Measurements from ENCODE around the gene APOL6.
"Not testable (repeated sequence)": the region's sequence is repeated elsewhere in the genome, so short reads cannot be mapped to it uniquely, and the experiment has no call there.

Gene APOL6

DNA sequence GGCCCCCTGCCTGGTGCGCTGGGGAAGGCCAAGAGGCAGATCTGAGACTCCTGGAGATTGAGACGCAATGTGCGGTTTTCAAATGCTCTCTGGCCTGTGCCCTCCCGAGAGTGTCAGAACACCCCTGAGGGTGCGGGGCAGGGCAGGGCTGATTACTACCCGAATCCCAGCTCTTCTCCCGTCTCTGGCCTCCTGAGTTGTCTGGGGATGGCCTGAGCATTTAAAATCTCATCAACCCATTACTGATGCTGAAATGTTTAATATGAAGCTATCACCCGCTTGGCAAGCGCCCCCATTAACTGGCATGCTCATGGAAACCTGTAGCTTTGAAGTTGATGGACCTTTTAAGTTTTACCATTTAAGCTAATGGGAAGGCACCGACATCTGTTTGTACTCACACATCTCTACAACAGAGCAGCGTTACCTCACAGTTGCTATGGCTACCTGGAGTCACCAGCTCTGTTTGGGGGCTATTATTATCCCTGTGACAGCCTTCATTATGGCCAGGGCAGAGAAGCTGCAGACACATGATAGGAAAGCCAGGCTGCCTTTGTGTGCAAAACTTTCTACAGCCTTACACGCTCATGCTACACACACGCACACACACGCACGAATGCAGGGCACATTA is 27.5 kb upstream of the APOL6 start:
- H3K4me1 ChIP-seq (ENCODE audit: control insufficient read depth, insufficient read depth, low read length): peaks cover 10% of the 10 kb centered on the region
- no peak overlapping the region for H3K4me3 ChIP-seq (ENCODE audit: low read depth, low read length)
- no peaks in the 10 kb centered on the region for H3K27me3 ChIP-seq (ENCODE audit: control insufficient read depth, insufficient read depth, low read length)
- no peaks in the 10 kb centered on the region for H3K36me3 ChIP-seq (ENCODE audit: control insufficient read depth, insufficient read depth, low read length)
- no peak overlapping the region for H3K9ac ChIP-seq (ENCODE audit: low read depth, low read length)
- no peaks in the 10 kb centered on the region for H3K9me3 ChIP-seq (ENCODE audit: control insufficient read depth, insufficient read depth, low read length)

DNA sequence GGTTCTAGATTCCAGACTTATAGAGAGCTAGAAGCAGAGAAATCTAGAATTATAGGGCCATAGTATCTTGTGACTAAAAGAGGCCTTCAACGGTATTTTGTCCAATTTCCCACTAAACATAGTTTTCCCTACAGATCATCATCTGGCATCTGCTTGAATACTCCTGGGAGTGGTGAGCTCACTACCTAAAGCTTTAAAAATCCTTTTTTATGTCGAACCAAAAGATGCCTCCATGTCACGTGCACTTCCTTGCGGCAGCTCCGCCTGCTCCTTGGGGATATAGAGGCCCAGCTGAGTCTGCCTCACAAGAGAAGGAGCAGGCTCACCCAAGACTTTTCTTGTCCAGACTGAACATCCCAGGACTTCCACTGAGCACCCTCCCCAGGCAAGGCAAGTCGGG is 26.8 kb upstream of the APOL6 start:
- Histone ChIP-seq H3K4me1 (ENCODE audit: control insufficient read depth, insufficient read depth, low read length) (peaks cover 10% of the 10 kb centered on the region), H3K27me3 (ENCODE audit: control insufficient read depth, insufficient read depth, low read length) (no peaks in the 10 kb centered on the region), H3K9ac (ENCODE audit: low read depth, low read length) (no peak overlapping the region), H3K36me3 (ENCODE audit: control insufficient read depth, insufficient read depth, low read length) (no peaks in the 10 kb centered on the region), H3K9me3 (ENCODE audit: control insufficient read depth, insufficient read depth, low read length) (no peaks in the 10 kb centered on the region), H3K4me3 (ENCODE audit: low read depth, low read length) (no peak overlapping the region)

DNA sequence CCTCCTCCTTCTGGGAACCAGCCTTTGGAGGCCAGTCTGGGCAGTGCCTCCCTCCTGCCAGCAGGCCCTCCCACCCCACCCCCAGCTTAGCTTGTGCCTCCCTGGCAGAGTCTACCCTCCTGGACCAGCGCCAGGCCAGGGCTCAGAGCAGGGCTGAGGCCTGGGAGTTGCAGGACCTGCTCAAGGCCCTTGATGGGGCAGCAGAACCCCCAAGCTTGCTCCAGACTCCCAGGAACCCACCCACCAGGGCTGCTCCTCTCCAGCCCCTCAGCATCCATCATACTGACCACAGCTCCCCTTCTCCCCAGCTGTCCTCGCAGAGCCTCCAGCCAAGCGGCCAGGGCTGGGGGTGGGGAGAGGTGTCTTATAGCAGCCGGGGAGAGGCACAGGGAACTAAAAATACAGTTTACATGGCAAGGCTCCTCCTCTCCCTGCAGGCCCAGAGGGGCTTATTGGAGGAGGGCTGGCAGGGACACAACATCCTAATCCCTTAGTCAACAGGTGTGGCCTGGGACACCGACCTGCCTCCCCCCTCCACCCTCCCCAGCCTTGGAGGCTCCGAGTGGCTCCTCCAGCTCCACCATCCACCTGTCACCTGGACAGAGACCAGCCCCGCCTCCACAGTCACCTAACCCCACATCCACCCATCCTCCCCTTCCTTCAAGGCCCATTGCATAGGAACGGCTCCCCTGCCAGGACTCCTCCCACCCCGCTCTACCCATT is 25.9 kb upstream of the APOL6 start:
- H3K9me3 ChIP-seq (ENCODE audit: control insufficient read depth, insufficient read depth, low read length): no peaks in the 10 kb centered on the region
- no peak overlapping the region for H3K4me3 ChIP-seq (ENCODE audit: low read depth, low read length)
- no peaks in the 10 kb centered on the region for H3K36me3 ChIP-seq (ENCODE audit: control insufficient read depth, insufficient read depth, low read length)
- H3K9ac ChIP-seq (ENCODE audit: low read depth, low read length): no peak overlapping the region
- peaks cover 10% of the 10 kb centered on the region for H3K4me1 ChIP-seq (ENCODE audit: control insufficient read depth, insufficient read depth, low read length)
- no peaks in the 10 kb centered on the region for H3K27me3 ChIP-seq (ENCODE audit: control insufficient read depth, insufficient read depth, low read length)

DNA sequence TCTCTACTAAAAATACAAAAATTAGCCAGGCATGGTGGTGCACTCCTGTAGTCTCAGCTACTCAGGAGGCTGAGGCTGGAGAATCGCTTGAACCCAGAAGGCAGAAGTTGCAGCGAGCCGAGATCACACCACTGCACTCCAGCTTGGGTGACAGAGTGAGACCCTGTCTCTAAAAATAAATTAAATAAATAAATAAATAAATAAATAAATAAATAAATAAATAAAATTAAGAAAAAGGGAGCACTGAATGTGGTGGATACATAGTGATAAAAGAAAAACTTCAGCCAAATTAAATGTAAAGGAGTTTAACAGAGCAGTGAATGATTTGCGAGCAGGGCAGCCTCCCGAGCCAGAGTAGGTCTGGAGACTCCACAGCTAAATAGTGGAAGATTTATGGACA is 24.4 kb upstream of the APOL6 start:
- H3K4me1 ChIP-seq (ENCODE audit: control insufficient read depth, insufficient read depth, low read length); H3K4me3 ChIP-seq (ENCODE audit: low read depth, low read length); H3K9ac ChIP-seq (ENCODE audit: low read depth, low read length); H3K27me3 ChIP-seq (ENCODE audit: control insufficient read depth, insufficient read depth, low read length); H3K36me3 ChIP-seq (ENCODE audit: control insufficient read depth, insufficient read depth, low read length); H3K9me3 ChIP-seq (ENCODE audit: control insufficient read depth, insufficient read depth, low read length): not testable (repeated sequence)

DNA sequence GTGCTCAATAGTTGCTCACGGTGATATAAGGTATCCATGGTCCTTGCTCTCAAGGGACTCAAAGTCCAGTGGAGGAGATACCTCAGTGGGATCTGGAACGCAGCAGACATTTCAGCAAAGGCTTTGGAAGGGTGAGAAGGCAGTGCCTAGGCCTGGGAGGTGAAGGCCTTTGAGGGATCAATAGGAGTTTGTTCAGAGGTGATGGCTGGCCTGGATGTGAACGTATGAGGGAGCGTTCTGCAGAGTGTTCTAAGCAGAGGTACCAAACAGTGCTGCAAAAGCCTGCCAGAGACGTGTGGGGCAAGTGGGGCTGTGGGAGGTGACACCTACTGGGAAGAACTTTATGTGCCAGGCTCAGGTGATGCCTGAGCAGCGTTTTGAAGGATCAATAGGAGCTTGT is 23.7 kb upstream of the APOL6 start:
- Histone ChIP-seq H3K9ac (ENCODE audit: low read depth, low read length) (no peak overlapping the region), H3K4me3 (ENCODE audit: low read depth, low read length) (no peak overlapping the region), H3K27me3 (ENCODE audit: control insufficient read depth, insufficient read depth, low read length) (no peaks in the 10 kb centered on the region), H3K36me3 (ENCODE audit: control insufficient read depth, insufficient read depth, low read length) (no peaks in the 10 kb centered on the region), H3K4me1 (ENCODE audit: control insufficient read depth, insufficient read depth, low read length) (peaks cover 10% of the 10 kb centered on the region), H3K9me3 (ENCODE audit: control insufficient read depth, insufficient read depth, low read length) (no peaks in the 10 kb centered on the region)

DNA sequence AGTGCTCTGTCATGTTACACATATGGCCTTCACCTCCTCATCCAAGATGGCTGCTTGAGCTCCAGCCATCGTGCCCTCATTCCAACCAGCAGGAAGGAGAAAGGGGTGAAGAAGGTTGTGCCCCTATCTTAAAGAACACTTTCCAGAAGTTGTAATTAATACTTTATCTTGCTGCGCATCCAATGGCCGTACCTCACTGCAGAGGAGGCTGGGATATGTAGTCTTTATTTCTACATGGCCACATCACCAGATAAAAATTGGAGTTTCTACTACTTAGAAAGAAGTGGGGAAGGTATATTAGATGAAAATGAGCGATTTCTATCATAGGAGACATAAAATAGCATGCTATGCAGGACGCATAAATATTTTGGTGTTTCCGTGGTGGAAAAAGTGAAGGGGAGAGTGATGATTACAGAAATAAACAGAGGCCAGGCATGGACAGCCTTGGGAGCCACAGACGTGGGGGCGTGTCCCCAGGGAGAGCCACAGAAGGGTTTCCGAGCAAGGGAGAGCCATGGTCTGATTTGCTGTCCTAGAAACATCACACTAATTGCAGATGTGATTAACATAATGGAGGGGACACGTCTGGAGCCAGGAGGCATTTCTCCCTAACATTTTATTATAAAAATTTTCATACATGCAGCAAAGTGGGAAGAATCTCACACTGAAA is 22.3 kb upstream of the APOL6 start:
- Histone ChIP-seq H3K9me3 (ENCODE audit: control insufficient read depth, insufficient read depth, low read length) (no peaks in the 10 kb centered on the region), H3K4me3 (ENCODE audit: low read depth, low read length) (no peak overlapping the region), H3K4me1 (ENCODE audit: control insufficient read depth, insufficient read depth, low read length) (peaks cover 10% of the 10 kb centered on the region), H3K36me3 (ENCODE audit: control insufficient read depth, insufficient read depth, low read length) (no peaks in the 10 kb centered on the region), H3K9ac (ENCODE audit: low read depth, low read length) (no peak overlapping the region), H3K27me3 (ENCODE audit: control insufficient read depth, insufficient read depth, low read length) (no peaks in the 10 kb centered on the region)

DNA sequence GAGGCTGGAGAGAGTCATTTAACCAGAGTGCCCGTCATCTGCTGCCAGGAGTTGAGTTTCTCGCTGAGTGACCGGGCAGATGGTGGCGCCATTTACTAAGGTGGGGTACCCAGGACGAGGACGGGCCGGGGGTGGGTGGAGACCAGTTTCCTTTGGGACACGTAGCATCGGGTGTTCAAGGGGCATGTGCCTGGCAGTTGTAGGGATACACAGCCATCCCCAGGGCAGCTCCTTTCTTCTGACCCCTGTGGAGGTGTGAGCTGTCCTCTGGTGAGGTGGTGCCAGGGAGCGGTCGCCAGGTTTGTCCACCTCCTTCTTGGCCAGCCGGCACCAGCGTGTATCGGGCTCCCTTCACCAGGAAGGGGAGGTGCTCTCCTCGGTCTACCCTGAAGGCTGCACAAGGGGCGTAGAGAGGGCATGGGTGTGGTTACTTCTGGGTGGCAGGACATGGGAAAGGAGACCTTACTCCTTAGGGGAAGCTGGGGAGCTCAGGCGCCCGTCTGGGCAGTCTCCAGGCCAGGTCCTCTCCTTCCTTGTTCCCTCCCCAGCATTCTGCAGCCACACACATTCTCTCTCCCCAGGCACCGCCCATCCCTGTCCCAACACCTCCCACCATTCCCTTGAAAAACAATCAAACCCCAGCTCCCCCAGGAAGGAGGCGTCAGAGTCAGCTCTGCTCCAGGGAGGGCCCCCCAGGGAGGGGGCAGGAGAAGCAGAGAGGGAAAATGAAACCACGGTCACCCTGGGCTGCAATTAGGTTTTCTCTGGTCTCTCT is 20.8 kb upstream of the APOL6 start:
- no peaks in the 10 kb centered on the region for H3K36me3 ChIP-seq (ENCODE audit: control insufficient read depth, insufficient read depth, low read length)
- H3K9ac ChIP-seq (ENCODE audit: low read depth, low read length): peak overlapping the region; percentile 89
- peaks cover 7% of the 10 kb centered on the region for H3K4me1 ChIP-seq (ENCODE audit: control insufficient read depth, insufficient read depth, low read length)
- no peaks in the 10 kb centered on the region for H3K9me3 ChIP-seq (ENCODE audit: control insufficient read depth, insufficient read depth, low read length)
- H3K4me3 ChIP-seq (ENCODE audit: low read depth, low read length): peak overlapping the region; percentile 82
- no peaks in the 10 kb centered on the region for H3K27me3 ChIP-seq (ENCODE audit: control insufficient read depth, insufficient read depth, low read length)

DNA sequence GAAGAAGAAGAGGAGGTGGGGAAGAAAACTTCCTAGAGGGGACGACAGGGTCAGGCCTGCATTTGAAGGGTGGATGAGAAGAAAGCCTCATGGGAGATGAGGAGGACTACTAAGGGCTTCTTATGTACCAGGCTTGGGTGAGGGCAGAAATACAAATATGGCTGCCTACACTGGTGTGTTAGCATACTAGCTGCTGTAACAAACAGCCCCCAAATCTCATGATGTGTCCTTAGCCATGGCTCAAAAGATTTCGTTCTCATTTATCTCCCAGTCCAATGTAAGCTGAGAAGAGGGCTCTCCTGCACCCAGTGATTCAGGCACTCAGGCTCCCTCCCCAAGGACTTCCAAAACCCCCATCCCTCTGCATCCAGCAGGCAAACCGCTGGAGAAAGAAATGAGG is 19.5 kb upstream of the APOL6 start:
- H3K9ac ChIP-seq (ENCODE audit: low read depth, low read length): no peak overlapping the region
- H3K36me3 ChIP-seq (ENCODE audit: control insufficient read depth, insufficient read depth, low read length): no peaks in the 10 kb centered on the region
- H3K4me1 ChIP-seq (ENCODE audit: control insufficient read depth, insufficient read depth, low read length): no peaks in the 10 kb centered on the region
- no peaks in the 10 kb centered on the region for H3K27me3 ChIP-seq (ENCODE audit: control insufficient read depth, insufficient read depth, low read length)
- no peaks in the 10 kb centered on the region for H3K9me3 ChIP-seq (ENCODE audit: control insufficient read depth, insufficient read depth, low read length)
- H3K4me3 ChIP-seq (ENCODE audit: low read depth, low read length): no peak overlapping the region

DNA sequence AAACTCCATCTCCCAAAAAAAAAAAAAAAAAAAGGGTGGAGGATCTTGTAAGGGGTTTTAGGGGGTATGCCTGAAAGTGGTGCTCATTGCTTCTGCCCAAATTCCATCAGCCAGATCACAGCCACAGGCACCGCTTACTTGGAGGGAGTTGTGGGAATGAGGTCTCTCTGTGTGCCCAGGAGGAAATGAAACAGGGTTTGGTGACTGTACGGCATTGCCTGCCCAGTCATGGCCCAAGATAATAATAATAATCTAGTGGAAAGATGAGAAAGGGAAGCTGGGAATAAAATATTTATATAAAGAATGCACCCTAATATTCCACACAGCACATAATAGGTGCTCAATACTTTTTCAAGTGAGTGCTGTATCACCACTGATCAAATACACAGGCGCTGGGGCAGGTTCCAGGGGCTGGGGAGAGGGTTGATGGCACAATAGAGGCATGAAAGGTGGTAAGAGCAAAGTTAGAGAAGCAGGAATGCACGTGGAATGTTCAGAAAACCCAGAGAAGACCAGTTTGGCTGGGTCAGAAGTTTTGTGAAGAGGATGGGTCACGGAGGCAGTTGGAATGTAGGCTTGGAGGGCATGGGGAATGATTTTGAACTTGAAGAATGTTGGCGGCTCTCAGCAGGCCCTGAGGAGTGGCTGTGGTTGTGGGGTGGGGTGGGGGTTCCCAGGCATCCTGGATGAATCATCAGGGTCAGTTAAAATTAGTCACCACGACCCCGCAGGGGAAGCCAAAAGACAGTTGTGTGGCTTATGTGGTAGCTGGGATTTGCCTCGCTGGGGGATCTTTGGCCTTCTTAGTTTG is 18.6 kb upstream of the APOL6 start:
- Histone ChIP-seq H3K9me3 (ENCODE audit: control insufficient read depth, insufficient read depth, low read length) (no peaks in the 10 kb centered on the region), H3K27me3 (ENCODE audit: control insufficient read depth, insufficient read depth, low read length) (no peaks in the 10 kb centered on the region), H3K36me3 (ENCODE audit: control insufficient read depth, insufficient read depth, low read length) (no peaks in the 10 kb centered on the region), H3K4me1 (ENCODE audit: control insufficient read depth, insufficient read depth, low read length) (no peaks in the 10 kb centered on the region), H3K9ac (ENCODE audit: low read depth, low read length) (no peak overlapping the region), H3K4me3 (ENCODE audit: low read depth, low read length) (no peak overlapping the region)

DNA sequence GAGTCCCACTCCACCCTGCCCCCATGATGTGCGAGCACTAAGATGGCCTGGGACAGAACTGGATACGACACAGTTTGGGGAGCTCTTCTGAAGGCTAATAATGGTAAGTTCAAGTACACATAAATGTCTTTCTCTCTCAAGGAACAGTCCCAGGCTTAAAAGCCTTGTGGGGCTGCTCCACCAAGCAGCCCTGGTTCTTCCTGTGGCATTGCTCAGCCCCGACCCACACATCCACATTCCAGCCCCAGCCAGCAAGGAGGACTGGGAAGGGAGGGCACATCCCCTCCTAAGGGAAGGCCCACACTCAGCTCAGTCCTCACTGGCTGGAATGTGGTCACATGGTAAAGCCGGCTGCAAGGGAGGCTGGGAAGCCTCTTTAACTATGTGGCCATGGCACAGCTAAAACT is 17.9 kb upstream of the APOL6 start:
- H3K9ac ChIP-seq (ENCODE audit: low read depth, low read length): no peak overlapping the region

DNA sequence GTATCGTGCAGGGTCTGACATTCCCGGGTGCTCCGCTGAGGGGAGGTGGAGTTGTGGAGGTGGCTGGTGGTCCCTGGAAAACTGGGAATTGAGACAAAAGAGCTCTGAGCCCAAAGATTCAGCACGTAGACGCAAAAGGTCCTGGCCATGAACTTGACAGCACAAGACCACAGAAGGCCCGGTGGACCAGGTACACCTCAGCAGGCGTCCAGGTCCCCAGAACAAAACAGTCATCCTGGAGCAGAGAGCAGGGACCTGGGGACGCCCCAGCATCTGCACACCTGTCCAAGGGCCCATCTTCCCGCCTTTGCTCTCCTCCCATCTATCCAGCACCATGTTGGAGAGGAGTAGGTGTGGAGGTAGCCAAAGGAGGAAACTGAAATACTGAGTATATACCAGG is 17.4 kb upstream of the APOL6 start:
- H3K9ac ChIP-seq (ENCODE audit: low read depth, low read length): no peak overlapping the region
- no peaks in the 10 kb centered on the region for H3K36me3 ChIP-seq (ENCODE audit: control insufficient read depth, insufficient read depth, low read length)
- H3K4me3 ChIP-seq (ENCODE audit: low read depth, low read length): no peak overlapping the region
- H3K27me3 ChIP-seq (ENCODE audit: control insufficient read depth, insufficient read depth, low read length): no peaks in the 10 kb centered on the region
- no peaks in the 10 kb centered on the region for H3K4me1 ChIP-seq (ENCODE audit: control insufficient read depth, insufficient read depth, low read length)
- no peaks in the 10 kb centered on the region for H3K9me3 ChIP-seq (ENCODE audit: control insufficient read depth, insufficient read depth, low read length)

More for the DNA sequence above, 17.9 kb upstream of the APOL6 start:
- Histone ChIP-seq H3K27me3 (ENCODE audit: control insufficient read depth, insufficient read depth, low read length) (no peaks in the 10 kb centered on the region), H3K36me3 (ENCODE audit: control insufficient read depth, insufficient read depth, low read length) (no peaks in the 10 kb centered on the region), H3K9me3 (ENCODE audit: control insufficient read depth, insufficient read depth, low read length) (no peaks in the 10 kb centered on the region), H3K4me1 (ENCODE audit: control insufficient read depth, insufficient read depth, low read length) (no peaks in the 10 kb centered on the region), H3K4me3 (ENCODE audit: low read depth, low read length) (no peak overlapping the region)

Measured in iPS-15b (cell line).